SKM-1 (cell line): ENCODE measurements around the gene TRMT11.
A peak's percentile ranks its signal among the peaks of the same experiment; 100 is the strongest.
"Not testable (repeated sequence)": the region's sequence is repeated elsewhere in the genome, so short reads cannot be mapped to it uniquely, and the experiment has no call there.

ENCODE experiments used
- DNase-seq: peaks from one replicate; lab custom pipeline; 2025; ENCODE audit not compliant: unreplicated experiment; lab: John Stamatoyannopoulos, UW

The TRMT11 gene

GRCh38 chr6:125986301-125987025, at the start of gene TRMT11:
TRMT11 (plus strand) TSS chr6:125986540; CDS start chr6:125986551, 11 bp downstream.
- peak; percentile 81 for DNase-seq

GRCh38 chr6:125939026-125939425, 47.3 kb upstream of the TRMT11 start:
- no peak for DNase-seq

DNA sequence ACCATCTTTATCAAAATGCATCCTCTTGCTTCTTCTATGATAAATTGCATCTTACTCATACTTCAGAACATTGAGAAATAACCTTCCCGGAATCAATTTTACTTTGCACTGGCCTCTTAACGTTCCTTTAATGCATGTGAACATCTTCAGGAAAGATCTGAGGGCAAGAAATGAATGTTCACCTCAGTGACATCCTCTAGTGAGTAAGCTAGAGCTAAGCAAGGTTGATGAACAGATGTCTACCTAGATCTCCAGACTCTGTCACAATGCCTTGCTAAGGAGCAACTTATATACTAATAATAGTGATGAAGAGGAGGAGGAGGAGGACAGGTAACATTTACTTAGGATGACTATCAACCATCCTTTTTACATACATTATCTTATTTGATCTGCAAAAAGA, 46.5 kb upstream of the TRMT11 start:
- no peak for DNase-seq

DNA sequence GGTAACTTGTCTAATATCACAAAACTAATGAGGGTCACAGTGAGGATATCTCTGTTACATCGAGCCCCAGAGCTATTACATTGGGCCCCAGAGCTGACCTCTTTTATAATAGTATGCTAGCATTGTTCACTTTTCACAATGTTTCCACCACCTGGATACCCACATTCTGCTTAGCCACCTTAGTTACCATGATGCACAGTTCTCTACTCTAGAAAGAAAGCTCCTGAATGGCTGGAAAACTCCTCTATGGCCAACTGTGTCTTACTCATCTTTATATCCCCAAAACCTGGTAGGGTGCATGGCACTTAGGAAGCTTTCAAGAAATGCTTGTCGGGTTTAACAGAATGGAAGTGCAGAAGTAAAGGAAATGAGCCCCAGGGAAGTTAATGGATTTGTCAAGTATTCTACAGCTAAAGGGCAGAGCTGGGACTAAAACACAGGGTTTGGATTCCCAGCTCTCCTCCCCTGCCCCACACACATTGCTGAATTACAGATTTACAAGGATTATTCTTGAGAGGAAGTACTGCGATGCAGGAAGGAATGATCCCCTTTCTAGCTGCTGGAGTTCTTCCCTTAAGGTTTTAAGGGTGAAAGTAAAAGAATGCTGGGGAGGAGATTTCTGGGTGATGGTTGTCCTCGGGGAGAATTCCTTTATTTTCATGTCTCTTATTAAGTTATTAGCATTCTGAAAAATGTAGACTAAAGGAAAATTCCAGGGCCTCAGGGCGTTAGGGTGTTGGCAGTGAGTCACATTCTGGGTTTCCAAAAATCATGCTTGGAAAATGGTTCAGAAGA, 45.9 kb upstream of the TRMT11 start:
- DNase-seq: no peak

- no peak for DNase-seq
Measured at GRCh38 chr6:125942672-125943527, 43.4 kb upstream of the TRMT11 start.

DNA sequence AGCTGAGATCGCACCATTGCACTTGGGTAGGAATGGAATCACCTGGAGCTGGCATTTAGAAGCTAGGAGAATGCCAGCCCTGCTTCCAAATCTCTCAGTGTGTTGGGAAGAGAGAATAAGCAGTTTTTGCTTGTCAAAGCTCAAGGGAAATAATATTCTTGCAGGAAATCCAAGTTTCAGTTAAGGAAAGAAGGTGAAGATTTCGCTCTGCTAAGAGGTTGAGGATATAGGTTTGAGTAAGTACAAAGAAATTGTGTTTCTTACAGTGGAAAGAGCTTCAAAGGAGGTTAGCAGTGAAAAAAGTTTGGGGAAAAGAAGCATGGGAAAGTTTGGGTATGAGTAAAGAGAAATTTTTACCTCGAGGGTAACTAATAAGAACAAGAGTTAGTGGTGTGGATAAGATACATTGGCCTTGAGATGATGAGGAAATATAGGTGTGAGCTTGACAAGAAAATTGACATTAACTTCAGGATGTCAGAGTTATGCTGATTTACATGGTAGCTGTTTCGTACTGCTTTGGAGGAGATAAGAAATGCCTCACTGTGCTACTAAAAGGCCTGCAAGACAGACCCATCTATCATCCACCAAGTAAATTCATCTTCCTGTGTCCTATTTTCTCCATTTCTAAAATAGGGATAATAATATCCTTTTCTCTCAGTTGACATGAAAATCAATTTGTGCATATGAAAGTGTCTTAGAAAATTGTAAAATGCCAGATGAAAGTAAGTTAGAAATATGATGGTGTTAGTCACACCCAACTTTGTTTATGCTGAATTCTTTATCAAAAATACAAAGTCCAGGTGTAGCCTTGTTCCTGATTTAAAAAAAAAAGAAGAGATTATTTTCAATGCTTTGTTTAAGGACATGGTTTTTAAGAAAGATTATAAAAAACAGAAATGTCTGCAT, 42.6 kb upstream of the TRMT11 start:
- DNase-seq: no peak

GRCh38 chr6:125944434-125944816, 41.9 kb upstream of the TRMT11 start:
- DNase-seq: peak; percentile 40

GRCh38 chr6:125944896-125945295, 41.4 kb upstream of the TRMT11 start:
- no peak for DNase-seq

GRCh38 chr6:125945378-125946141, 40.8 kb upstream of the TRMT11 start:
- DNase-seq: no peak

DNA sequence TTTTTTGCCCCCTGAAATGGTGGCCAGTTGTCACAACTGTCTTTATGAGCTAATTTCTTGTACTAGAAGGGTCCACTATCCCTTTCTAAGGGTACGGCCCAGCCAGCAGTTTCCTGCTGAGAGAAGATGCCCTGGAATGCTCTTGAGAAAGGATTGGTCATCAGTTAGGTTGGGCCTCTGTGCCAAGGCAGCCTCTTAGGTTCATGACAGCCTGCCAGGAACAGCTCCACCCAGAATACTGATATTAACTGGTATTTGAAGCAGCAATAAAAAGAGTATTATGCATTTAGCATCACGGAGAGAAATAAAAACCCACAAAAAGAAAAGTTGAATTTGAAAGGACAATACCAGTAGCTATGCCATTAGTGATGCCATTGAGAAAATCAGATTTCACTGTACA, 38.7 kb upstream of the TRMT11 start:
- no peak for DNase-seq

- DNase-seq: no peak
Measured at GRCh38 chr6:125948455-125948854, 37.9 kb upstream of the TRMT11 start.

GRCh38 chr6:125949069-125949468, 37.3 kb upstream of the TRMT11 start:
- DNase-seq: no peak

DNA sequence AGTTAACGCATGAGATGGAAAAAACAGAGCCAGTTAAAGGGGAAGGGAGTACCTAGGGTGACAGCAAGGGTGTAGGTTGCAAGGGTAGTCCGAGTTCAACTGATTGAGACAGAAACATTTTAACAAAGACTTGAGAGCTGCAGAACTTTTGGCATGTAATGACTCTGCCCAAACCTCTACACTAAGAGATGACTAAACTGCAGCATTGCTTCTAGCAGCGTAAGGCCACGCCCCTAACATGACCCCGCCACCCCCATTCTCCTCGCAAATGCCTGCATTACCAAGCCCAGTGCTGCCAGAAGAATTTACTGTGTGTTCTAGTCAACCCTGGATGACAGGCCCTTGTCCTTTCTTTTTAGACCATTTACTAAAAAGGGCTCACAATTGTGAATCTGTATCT, 36.0 kb upstream of the TRMT11 start:
- no peak for DNase-seq

DNA sequence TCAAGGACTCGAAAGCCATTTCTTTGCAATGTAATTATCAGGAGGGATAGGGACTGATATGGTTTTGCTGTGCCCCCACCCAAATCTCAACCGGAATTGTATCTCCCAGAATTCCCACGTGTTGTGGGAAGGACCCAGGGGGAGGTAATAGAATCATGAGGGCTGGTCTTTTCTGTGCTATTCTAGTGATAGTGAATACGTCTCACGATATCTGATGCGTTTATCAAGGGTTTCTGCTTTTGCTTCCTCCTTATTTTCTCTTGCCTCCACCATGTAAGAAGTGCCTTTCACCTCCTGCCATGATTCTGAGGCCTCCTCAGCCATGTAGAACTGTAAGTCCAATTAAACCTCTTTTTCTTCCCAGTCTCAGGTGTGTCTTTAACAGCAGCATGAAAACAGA, 35.6 kb upstream of the TRMT11 start:
- not testable (repeated sequence) for DNase-seq

DNA sequence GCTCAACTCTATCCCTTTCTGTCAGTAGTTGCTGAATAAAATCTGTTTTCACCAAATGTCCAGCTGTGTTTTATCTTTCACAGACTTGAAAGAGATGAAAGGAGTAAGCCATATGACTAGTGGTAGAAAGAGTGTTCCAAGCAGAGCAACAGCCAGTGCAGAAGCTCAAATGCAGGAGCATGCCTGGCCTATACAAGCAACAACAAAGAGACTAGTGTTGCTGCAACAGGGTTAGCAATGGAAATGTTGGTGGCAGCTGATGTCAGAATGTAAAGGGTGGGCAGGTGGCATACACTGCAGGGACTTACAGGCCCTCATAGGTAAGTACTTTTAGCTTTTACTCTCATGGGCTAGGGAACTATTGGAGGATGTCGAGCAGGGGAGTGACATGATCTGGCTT, 35.0 kb upstream of the TRMT11 start:
- no peak for DNase-seq

GRCh38 chr6:125952764-125953501, 33.4 kb upstream of the TRMT11 start:
- DNase-seq: no peak

DNA sequence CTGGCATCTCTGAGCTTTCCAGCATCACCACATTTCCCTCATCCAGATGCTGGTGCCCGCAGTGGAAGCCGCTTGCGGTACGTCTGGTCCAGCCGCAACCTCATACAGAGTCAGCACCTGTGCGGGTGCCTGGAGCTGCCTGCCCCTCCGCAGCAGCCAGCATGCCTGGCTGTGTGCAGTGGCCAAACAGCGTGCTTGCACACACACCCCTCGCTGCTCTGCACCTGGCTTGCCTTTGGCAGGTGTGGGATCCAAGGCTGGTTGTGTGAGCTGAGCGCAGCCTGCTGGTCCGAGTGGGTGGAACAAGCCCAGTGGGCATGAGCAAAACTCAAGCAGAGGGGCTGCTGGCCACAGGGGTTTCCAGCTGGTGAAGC, 32.9 kb upstream of the TRMT11 start:
- DNase-seq: no peak

GRCh38 chr6:125954735-125955339, 31.5 kb upstream of the TRMT11 start:
- no peak for DNase-seq

DNA sequence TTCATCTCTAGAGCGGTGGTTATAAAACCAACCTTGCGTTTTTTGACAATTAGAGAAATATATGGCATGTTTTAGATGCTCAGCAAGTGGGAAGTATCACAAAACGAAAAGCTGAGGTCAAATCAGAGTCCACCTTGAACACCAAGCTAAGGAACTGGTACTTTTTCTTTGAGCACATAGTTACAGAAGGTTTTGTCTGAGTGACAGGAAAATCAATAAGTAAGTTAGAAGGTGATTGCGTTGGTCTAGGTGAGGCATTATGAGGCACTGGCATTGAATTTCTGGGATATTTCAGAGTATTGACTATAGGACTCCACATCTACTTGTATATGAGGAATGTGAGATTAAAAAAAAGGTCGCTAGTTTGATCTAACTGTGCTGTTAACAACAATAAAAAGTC, 30.4 kb upstream of the TRMT11 start:
- DNase-seq: no peak
